ENCODE measurements around the gene TMEM203.

Gene TMEM203

DNA sequence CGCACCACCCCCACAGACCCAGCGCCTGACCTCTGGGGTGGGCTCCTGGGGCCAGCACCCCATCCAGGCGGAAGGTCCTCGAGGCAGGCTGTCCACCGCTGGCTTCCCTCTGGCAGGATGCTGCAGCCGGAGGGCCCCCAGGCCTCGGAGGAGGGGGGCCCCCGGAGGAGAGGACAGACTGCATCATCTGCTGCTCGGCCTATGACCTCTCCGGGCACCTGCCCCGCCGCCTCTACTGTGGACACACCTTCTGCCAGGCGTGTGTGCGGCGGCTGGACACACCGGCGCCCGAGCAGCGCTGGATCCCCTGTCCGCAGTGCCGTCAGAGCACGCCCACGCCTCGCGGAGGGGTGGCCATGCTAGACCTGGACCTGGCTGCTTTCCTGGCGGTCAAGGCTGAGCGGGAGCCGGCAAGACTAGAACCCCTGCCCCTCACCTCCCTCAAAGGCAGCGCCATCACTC, 23.1 kb upstream of the TMEM203 start:
- TF ChIP-seq, protein P1, sequence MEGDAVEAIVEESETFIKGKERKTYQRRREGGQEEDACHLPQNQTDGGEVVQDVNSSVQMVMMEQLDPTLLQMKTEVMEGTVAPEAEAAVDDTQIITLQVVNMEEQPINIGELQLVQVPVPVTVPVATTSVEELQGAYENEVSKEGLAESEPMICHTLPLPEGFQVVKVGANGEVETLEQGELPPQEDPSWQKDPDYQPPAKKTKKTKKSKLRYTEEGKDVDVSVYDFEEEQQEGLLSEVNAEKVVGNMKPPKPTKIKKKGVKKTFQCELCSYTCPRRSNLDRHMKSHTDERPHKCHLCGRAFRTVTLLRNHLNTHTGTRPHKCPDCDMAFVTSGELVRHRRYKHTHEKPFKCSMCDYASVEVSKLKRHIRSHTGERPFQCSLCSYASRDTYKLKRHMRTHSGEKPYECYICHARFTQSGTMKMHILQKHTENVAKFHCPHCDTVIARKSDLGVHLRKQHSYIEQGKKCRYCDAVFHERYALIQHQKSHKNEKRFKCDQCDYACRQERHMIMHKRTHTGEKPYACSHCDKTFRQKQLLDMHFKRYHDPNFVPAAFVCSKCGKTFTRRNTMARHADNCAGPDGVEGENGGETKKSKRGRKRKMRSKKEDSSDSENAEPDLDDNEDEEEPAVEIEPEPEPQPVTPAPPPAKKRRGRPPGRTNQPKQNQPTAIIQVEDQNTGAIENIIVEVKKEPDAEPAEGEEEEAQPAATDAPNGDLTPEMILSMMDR (IDR thresholded peaks at IDR 0.05), result no peak
- no peaks in the 10 kb centered on the region for H3K79me2 ChIP-seq
- H3K4me3 ChIP-seq (ENCODE audit: low read depth, low read length), result no peak overlapping the region
- H3K27ac ChIP-seq, result no peak overlapping the region
- H3K27me3 ChIP-seq (ENCODE audit: control insufficient read depth, insufficient read depth, low read length), result no peaks in the 10 kb centered on the region
- no peak overlapping the region for H3K9ac ChIP-seq
- H2AFZ ChIP-seq, result no peak overlapping the region
- H3K4me2 ChIP-seq (ENCODE audit: low read length), result no peak overlapping the region
- H3K9me3 ChIP-seq (ENCODE audit: control insufficient read depth, low read length), result no peaks in the 10 kb centered on the region
- no peaks in the 10 kb centered on the region for H3K36me3 ChIP-seq (ENCODE audit: control insufficient read depth, insufficient read depth, low read length)
- H3K4me1 ChIP-seq, result peaks cover 5% of the 10 kb centered on the region

DNA sequence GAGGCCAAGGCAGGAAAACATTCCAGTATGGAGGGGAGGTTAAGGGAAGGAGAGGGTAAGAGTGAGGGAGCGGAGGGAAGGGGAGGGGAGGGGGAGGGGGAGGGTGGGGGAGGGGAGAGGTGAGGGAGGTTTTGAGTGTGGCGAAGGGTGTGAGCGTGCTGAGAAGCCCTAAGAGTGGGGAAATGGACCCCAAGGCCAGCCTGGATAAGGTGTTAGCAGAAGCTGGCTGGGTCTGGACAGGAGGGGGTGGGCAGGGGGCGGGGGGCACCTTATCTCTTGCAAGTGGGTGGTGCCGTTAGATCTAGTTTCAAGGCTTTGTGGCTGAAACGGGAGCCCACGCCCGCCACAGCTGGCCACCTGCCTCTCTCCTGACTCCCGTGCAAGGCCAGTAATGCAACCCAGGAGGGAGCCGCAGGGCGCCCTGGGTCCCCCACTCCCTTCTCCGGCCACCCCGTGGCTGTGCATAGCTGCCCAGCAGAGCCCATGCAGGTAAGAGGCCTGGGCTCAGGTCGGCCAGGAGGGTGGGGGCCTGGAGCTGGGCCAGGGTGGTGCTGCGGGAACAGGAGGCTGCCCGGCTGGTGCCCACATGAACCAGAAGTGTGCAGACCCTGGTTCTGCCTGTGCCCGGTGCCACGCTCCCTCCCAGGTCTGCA, 22.5 kb upstream of the TMEM203 start:
- Histone ChIP-seq H3K27ac (no peak overlapping the region), H3K9ac (no peak overlapping the region), H3K27me3 (ENCODE audit: control insufficient read depth, insufficient read depth, low read length) (no peaks in the 10 kb centered on the region), H3K9me3 (ENCODE audit: control insufficient read depth, low read length) (no peaks in the 10 kb centered on the region), H3K4me3 (ENCODE audit: low read depth, low read length) (no peak overlapping the region), H2AFZ (no peak overlapping the region), H3K36me3 (ENCODE audit: control insufficient read depth, insufficient read depth, low read length) (no peaks in the 10 kb centered on the region), H3K79me2 (no peaks in the 10 kb centered on the region), H3K4me1 (peaks cover 5% of the 10 kb centered on the region), H3K4me2 (ENCODE audit: low read length) (no peak overlapping the region)
- TF ChIP-seq, protein P1 (IDR thresholded peaks at IDR 0.05), result no peak

DNA sequence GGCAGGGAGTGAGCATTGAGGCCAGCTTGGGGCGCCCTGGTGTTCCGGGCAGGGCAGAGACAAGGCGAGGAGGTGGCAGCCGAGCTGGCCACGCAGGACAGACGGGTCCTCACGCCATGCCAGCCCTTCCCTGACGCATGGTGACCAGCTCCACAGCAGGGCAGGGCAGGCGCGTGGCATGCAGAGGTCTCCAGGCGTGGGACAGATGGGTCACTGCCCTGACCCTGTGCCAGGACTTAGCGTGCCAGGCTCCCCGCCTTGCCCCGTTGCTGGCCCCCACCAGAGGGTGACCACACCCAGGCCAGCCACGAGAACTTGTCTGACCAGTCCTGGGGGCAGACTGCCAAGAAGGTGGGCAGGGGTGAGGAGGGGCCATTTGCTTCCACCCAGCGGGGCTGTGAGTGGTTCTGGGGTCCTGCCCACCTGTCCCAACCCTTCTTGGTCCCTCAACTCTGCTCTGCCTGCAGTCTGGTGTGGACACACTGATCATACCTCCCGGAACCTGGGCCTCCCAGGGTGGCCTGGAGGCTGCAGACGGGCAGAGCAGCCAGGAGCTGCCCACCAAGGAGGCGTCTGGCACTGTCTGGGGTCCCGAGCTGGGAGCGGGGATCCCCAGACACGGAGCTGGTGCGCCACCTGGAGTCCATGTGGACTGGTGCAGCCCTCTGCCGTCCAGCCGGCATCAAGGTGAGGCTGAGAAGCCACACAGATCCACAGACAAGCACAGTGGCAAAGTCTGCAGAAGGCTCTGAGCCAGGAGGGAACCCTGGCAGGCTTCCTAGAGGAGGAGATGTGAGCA, 21.8 kb upstream of the TMEM203 start, which contains the start of gene RNF224:
RNF224 (plus strand) TSS at position 449 of the 799 bp plus-strand sequence. CDS start 834 bp downstream, outside the sequence.
- H3K27ac ChIP-seq, result peak within 1 kb of the TSS; percentile 67
- no peaks in the 10 kb centered on the region for H3K79me2 ChIP-seq
- H3K9ac ChIP-seq, result no peak within 1 kb of the TSS
- H2AFZ ChIP-seq, result peak within 1 kb of the TSS; percentile 4
- peak within 1 kb of the TSS; percentile 64 for H3K4me2 ChIP-seq (ENCODE audit: low read length)
- TF ChIP-seq, protein P1 (IDR thresholded peaks at IDR 0.05), result peak; percentile 76
- H3K27me3 ChIP-seq (ENCODE audit: control insufficient read depth, insufficient read depth, low read length), result no peaks in the 10 kb centered on the region
- H3K9me3 ChIP-seq (ENCODE audit: control insufficient read depth, low read length), result no peaks in the 10 kb centered on the region
- H3K4me3 ChIP-seq (ENCODE audit: low read depth, low read length), result peak within 1 kb of the TSS; percentile 28
- H3K36me3 ChIP-seq (ENCODE audit: control insufficient read depth, insufficient read depth, low read length), result no peaks in the 10 kb centered on the region
- peaks cover 5% of the 10 kb centered on the region for H3K4me1 ChIP-seq

GRCh38 chr9:137226338-137227053, 21.0 kb upstream of the TMEM203 start:
- no peaks in the 10 kb centered on the region for H3K36me3 ChIP-seq (ENCODE audit: control insufficient read depth, insufficient read depth, low read length)
- no peak overlapping the region for H3K4me3 ChIP-seq (ENCODE audit: low read depth, low read length)
- peak overlapping the region; percentile 64 for H3K4me2 ChIP-seq (ENCODE audit: low read length)
- H3K9me3 ChIP-seq (ENCODE audit: control insufficient read depth, low read length), result no peaks in the 10 kb centered on the region
- TF ChIP-seq, protein P1 (IDR thresholded peaks at IDR 0.05), result no peak
- peak overlapping the region; percentile 4 for H2AFZ ChIP-seq
- H3K79me2 ChIP-seq, result no peaks in the 10 kb centered on the region
- no peaks in the 10 kb centered on the region for H3K27me3 ChIP-seq (ENCODE audit: control insufficient read depth, insufficient read depth, low read length)
- H3K4me1 ChIP-seq, result peaks cover 5% of the 10 kb centered on the region
- H3K9ac ChIP-seq, result no peak overlapping the region
- peak overlapping the region; percentile 67 for H3K27ac ChIP-seq
